COR-L47 (cell line): ENCODE results near the gene HDGFL2.
A peak's percentile ranks its signal among the peaks of the same experiment; 100 is the strongest.
"Not testable (repeated sequence)": the region's sequence is repeated elsewhere in the genome, so short reads cannot be mapped to it uniquely, and the experiment has no call there.

ENCODE experiments used
- DNase-seq: peaks from one replicate; lab custom pipeline; 2025; lab: John Stamatoyannopoulos, UW

HDGFL2 gene

DNA sequence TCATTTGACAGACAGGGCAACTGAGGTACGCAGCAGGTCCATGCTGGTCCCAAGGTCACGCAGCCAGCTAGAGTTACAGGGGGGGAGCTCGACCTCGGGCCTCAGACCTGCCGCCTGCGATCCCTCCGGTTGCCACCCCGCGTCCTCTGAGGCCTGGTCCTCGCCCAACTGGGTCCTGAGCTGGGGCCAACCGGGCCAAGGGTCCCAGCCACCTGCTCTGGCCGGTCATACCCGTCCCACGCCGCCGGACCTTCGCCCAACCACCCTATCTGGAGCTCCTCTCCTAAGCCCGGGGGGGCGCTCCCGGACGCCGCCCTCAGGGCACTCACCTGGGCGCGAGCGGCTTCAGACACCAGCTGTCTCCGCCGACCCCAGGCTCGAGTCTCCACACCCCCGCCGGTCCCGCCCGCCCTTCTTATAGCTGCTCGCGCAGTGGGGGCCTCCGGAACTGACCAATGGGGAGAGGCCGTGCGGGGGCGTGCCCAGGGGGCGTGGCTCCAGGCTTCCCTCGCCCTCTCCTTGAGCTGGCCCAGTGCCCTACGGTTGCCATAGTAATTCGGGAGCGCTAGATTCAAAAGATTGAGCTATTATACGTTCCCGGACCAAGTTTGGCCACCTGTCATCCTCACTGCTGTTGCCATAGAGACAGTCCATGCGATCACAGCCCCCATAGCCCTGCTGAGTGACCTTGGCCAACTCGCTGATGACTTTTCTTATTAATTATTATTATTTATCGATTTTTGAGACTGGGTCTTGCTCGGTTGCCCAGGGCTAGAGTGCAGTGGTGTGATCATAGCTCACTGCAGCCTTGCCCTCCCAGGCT lies 63.0 kb downstream of the HDGFL2 start, which contains the start of gene PLIN5:
Gene PLIN5, minus strand, starts transcription at position 389 of the 823 bp plus-strand sequence. CDS start 1,150 bp downstream, outside the sequence.
- DNase-seq: peak; percentile 80

DNA sequence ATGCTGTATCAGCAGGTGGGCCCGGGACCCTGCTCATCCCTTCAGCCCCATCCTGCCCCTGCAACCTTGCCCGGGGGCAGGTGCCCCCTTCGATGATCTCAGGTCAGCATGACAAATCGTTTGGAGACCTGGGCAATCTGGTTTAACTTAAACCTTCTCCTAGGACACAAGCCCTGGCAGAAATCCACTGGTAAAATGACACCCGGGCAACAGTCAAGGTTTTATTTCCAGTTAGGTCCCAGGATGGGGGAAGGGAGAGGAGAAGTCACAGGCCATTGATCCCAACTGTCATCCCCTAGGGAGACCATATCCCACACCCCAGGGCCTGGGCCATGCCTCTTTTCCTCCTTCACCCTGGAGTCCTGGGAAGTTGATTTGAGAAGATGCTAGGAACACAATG lies 64.7 kb downstream of the HDGFL2 start:
- no peak for DNase-seq

DNA sequence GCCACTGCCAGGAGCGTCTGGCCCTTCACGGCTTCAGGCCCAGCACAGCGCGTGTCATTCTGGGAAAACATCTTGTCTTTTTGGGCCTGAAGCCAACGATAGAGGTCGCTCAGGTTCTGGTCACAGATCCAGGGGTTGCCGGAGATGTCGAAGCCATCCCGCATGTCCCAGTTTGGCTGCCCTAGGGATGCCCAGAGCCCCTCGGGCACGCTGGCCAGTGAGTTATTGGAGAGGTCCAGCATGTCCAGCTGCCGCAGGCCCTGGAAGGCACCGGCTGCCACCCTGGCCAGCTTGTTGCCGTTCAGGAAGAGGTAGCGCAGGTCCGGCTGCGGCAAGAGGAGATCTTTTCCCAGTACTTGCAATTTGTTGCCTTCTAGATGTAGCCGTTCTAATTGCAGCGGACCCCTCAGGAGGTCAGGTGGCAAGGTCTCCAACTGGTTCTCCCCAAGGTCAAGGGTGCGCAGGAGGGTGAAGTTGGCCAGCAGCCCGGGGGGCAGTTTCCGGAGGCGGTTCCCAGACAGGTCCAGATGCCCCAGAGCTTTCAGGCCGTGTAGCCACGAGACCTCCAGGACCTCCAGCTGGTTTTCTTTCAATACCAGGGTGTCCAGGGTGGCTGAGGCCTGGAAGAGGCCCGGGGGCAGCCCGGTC lies 66.0 kb downstream of the HDGFL2 start:
- DNase-seq: no peak

DNA sequence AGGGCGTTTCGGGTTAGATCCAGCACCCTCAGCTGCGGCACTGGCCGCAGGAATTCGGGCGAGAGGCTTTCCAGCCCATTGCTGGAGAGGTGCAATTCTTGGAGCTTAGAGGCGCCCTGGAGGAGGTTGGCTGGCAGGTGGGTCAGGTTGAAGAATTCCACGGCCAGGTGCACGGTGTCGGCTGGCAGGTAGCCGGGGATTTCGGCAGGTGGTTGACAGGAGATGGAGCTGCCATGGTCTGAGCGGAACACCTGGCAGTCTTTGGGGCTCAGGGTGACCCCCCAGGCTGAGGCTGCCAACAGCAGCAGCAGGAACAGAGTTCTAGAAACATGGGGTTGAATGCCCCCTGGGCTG lies 66.5 kb downstream of the HDGFL2 start:
- DNase-seq: no peak

DNA sequence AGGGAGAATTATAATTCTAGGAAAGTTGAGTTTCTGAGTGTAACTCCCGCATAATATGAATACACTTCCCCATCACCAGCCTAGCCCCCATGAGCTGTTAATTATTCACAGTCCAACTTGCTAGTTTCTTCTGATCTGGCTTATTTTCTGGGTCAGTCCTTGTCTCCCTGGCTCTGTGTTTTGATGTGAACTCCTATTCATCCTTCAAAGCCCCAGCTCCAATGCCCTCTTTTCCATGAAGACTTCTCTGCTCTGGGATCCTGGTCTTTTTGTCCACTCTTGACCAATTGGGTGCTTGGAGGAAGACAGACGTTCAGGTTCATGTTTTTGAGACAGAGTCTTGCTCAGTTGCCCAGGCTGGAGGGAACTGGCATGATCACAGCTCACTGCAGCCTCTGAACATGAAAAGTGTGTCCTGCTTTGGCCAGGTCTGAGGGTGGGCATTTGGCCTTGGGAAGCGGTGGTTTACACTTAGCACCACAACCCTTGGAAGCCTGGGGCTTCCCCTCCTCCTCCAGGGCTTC lies 67.1 kb downstream of the HDGFL2 start:
- no peak for DNase-seq

DNA sequence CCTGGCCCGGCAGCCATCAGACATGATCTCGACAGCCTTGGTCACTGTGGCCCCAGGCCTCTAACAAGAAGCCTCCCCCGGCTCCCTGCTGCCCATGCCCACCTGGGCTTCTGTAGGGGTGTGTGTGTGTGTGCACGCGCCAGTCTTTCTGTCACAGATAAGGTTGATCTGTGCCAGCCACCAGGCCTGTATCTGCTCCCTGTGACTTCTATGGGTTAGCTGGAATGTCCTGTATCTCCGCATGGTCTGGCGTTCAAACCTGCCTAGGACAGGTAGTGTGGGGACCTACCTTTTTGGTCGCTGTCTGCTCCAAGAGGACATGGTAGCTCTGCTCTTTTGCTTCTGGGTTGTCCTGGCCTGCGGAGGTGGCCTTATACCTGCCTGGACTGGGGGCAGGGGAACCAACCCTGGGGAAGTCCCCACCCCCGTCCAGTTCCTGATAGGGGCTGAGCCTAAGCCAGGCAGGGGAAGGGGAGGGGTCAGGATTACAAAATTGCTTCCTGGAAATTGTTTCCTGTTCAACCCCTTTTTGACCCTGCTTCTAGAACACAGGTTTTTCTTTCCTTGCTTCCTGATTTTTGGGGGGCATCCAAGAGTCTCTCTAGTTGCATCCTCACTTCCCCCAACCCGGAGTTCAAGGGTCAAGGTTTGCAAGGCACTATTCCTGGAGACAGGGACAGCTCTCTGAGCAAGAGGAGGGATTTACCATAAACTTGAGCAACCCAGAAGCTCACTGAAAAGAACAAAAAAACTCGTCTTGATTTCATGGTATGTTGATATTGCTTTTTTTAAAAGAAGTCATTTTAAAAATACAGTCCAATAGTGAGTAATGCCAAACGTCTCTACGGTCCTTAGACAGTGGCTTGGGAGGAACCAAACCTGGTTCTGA lies 67.8 kb downstream of the HDGFL2 start, which contains the start of gene LRG1:
Gene LRG1, minus strand, starts transcription at position 344 of the 889 bp plus-strand sequence. Its CDS starts 23 bp downstream, at position 321.
- no peak for DNase-seq

DNA sequence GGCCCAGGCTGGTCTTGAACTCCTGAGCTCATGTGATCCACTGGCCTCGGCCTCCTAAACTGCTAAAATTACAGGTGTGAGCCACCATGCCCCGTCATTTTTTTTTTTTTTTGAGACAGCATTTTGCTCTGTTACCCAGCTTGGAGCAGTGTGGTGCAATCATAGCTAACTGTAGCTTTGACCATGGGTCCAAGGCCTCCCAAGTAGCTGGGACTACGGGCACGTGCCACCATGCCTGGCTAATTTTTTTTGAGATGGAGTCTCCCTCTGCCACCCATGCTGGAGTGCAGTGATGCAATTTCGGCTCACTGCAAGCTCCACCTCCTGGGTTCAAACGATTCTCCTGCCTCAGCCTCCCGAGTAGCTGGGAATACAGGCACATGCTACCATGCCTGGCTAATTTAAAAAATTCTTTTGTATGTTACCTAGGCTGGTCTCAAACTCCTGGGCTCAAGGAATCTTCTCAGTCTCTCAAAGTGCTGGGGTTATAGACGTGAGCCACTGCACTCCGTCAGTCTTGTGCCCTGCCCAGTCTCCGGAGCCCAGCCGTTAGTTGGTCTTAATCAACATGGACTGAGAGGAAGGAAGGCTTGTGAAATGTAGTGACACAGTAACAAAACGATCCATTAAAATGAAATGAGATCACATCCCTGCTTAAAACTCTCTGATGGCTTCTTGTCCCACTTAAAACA lies 69.2 kb downstream of the HDGFL2 start:
- DNase-seq: no peak

DNA sequence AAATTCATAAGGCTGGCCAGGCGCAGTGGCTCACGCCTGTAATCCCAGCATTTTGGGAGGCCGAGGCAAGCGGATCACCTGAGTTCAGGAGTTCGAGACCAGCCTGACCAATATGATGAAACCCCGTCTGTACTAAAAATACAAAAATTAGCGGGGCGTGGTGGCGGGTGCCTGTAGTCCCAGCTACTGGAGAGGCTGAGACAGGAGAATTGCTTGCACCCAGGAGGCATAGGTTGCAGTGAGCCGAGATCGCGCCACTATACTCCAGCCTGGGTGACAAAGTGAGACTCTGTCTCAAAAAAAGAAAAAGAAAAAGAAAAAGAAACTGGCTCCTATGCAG lies 69.7 kb downstream of the HDGFL2 start:
- not testable (repeated sequence) for DNase-seq

DNA sequence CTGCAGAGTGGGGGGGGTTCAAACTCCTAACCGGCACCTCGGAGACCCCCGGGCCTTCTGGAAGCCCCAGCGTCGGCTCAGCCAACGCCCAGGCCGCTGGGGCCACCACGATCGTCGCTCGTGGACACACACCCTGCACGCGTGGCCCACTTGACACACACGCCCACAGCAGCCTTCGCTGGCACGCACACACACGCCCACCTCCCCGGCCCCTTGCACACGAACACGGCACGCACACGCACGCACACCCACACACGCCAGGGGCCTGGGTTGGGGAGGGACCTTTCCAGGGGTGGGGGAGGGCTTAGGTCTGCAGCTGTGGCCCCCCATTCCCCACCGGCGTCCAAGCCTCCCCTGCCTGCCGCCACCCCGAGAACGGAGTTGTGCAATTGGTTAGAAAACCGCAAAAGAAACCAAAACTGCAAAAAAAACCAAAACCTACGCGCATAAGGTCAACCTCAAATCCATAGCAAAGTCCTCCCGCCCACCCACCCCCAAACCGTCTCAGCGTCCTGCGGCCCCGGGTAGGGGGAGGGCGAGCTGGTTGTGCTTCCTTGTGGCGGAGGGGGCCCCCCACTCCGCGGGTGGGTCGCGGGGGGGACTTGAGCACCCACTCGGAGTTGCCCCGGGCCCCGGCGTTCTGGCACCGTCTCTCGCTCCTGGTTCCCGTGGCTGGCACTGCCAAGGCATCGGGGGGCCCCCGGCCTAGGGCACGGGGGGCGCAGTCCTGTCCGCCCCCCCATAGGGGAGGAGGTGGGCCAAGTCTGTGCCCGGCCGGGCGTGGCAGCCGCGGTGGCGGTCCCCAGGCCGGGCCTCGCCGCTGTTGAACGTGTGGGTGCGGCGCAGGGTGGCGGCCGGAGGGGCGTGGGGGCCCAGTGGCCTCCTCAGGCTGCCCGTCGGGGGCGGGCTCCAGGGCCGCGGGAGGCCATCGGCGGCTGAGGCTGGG lies 71.1 kb downstream of the HDGFL2 start:
- no peak for DNase-seq

DNA sequence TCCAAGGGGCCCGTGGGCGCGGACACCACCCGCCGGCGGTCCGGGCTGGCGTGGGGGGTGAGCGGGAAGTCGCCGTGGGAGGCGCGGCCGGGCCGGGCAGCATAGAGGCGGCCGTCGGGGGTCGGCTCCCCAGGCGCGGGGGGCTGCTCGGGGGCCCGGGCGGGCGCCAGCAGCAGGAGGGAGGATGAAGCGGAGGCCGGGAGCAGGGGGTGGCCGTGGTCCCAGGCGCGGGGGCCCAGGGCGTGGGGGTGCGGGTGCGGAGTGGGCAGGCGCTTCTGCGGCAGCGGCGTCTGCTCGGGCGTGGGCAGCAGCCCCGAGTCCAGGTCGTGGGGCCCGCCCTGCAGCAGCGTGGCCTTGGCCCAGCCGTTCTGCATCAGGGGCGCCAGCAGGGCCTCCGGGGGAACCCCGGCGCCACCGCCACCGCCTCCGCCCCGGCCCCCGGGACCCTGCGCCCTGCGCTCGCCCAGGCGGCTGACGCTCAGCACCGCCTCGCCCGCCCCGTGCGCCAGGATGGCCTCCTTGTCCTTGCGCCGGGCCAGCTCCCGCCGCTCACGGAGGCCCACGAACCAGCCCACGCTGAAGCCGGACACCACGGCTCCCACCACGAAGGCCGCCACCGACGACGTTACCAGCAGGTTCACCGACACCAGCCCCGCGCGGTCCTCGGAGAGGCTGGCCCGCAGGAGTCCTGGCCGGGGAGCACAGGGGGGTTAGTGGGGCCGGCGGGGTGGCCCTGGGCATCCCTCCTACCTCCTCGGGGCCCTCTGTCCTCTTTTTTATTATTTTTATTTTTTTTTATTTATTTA lies 71.9 kb downstream of the HDGFL2 start:
- no peak for DNase-seq

DNA sequence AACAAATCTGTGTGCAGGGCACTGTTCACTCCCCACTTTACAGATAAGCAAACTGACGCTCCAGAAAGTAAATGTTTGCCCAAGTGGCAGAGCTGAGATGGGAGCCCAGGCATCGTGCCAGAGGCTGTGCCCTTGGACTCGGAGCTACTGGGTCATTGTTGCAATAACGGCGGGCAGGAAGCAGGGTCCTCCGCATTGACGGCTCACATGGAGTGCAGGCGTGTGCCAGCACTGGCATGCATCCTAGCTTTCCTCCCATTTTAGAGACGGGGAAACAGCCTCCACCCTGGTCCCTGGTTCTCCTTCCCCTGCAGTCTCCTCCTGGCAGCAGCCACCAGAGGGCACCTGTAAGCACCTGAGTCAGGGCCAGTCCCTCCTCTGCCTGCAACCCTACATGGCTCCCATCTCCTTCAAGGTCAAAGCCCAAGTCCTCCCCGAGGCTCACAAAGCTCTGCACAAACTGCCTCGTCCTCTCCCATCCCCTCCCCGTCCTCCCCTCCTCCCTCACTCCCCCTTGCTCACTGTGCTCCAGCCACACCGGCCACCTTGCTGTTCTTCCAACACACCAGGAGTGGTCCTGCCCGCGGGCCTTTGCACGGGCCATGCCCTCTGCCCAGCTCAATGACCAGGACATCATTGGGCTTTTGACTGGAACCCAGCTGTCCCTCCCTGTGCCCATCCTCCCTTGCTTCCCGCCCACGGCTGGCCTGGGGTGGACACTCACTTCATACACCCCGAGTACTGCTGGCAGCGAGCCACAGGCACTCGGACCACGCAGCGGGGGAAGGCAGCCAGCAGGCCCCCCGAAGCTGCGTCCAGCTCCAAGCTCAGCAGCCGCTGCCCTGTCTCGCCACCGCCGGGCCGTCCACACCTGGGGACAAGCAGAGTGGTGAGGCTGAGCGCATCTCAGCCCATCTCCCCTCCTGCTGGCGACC lies 75.5 kb downstream of the HDGFL2 start:
- DNase-seq: no peak

DNA sequence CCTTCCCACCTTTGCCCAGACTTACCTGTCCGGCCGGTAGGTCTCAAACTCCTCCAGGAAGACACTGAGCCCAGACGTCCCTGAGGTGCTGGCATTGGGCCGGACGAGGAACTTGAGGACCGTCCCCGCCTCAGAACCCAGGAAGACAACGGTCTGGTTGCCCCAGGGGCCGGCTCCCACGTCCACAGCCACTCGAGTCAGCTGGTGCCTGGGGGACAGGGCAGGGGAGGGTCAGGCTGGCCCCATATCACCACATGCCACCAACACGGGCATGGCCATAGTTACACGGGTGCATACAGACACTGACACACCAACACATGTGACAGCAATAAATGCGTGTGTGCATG lies 76.1 kb downstream of the HDGFL2 start:
- DNase-seq: no peak

DNA sequence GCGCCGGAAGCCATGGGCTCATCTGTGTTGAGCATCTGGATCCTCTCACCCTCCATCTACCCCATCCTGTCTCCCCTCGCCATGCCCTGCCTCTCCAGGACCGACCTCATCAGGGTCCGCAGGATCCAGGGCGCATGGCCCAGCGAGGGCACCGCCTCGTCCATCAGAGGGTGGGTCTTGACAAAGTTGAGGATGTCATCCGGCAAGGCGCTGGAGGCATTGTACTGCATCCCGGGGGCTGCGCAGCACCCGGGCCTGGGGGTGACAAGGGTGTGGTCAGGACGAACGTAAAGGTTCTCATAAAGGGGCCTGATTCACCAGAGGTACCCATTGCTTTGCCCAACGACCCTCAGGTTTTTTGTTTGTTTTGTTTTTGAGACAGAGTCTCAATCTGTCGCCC lies 77.9 kb downstream of the HDGFL2 start:
- DNase-seq: no peak

DNA sequence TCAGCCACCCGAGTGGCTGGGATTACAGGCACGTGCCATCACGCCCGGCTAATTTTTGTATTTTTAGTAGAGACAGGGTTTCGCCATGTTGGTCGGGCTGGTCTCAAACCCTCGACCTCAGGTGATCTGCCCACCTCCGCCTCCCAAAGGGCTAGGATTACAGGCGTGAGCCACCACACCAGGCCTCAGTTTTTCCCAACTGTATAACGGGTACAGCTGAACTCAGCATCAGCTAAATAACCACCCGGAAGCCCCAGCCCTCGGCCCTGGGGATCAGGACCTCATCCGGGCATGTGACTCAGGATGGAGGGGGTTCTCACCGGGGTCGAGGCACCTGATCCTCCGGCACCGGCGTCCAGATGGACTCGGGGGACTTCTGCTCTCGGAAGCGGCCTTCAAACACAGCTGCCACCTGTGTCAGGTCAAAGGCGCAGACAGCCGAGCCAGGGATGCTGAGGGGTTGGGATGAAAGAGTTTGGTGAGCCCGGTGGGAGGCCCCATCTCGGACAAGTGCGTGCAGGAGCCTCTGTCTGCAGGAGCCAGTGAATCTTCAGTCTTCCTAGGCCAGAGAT lies 78.5 kb downstream of the HDGFL2 start:
- DNase-seq: no peak
